SK-N-SH (cell line): ENCODE measurements around the gene LARP1. TPM values are rescaled to one million over a fixed set of nuclear protein-coding genes. Genes with fewer than 3 reads are reported as not detected.

Experiments used
- CTCF ChIA-PET: fragments of 300-600, 350-600 bp; formaldehyde crosslinking; extraction: SDS; loops from one replicate; lab custom pipeline; 2021; lab: Yijun Ruan, JAX
- POLR2A ChIA-PET: fragments of 350-600 bp; sonication (Branson Sonifier 250); formaldehyde crosslinking; extraction: SDS; loops from one replicate; lab custom pipeline; 2020; ENCODE audit warnings: antibody characterized with exemption, inconsistent platforms; lab: Yijun Ruan, JAX
- DNase-seq: peaks from one replicate; pipeline ENCODE4 v3.0.0; 2012
- H2AFZ ChIP-seq: fragments of 200-600 bp; sonication (generic); 2 replicates; pipeline ENCODE4 v1.8.1; 2016; ENCODE audit warnings: antibody characterized with exemption, mild to moderate bottlenecking, low read depth
- H3F3A ChIP-seq: fragments of 200-600 bp; sonication (generic); replicated peaks from 2 replicates; pipeline ENCODE3; 2016; ENCODE audit warnings: antibody characterized with exemption, mild to moderate bottlenecking; ENCODE audit not compliant: insufficient read depth
- H3K27ac ChIP-seq, 2 experiments: fragments of 200-500 bp in 1 of 2; fragments of 200-600 bp in 1 of 2; sonication (Bioruptor generic) in 1 of 2; sonication (generic), shearing (Covaris generic) in 1 of 2; 2 replicates each; pipeline versions ENCODE4 v1.5.1 to v1.6.1; 2014 to 2016; ENCODE audit warnings: low read depth in 2 of 2, inconsistent platforms in 1 of 2, low read length in 1 of 2, mild to moderate bottlenecking in 1 of 2, mixed read lengths in 1 of 2
- H3K27me3 ChIP-seq: fragments of 200-600 bp; sonication (generic), shearing (Covaris generic); 2 replicates; pipeline ENCODE4 v1.6.1; 2016; ENCODE audit warnings: mixed run types; ENCODE audit not compliant: insufficient read depth
- H3K36me3 ChIP-seq, 2 experiments: fragments of 200-500 bp in 1 of 2; fragments of 200-600 bp in 1 of 2; sonication (Bioruptor generic) in 1 of 2; sonication (generic) in 1 of 2; replicated peaks in 1 of 2; 2 replicates each; pipeline versions ENCODE3 to v1.5.1; 2014 to 2016; ENCODE audit warnings: low read length in 1 of 2, mild to moderate bottlenecking in 1 of 2; ENCODE audit not compliant: insufficient read depth in 2 of 2, control insufficient read depth in 1 of 2
- H3K4me1 ChIP-seq, 2 experiments: fragments of 200-500 bp in 1 of 2; fragments of 200-600 bp in 1 of 2; sonication (Bioruptor generic) in 1 of 2; sonication (generic), shearing (Covaris generic) in 1 of 2; 2 replicates each; pipeline versions ENCODE4 v1.5.1 to v1.6.1; 2014 to 2016; ENCODE audit warnings: low read depth in 1 of 2, low read length in 1 of 2, mixed run types in 1 of 2; ENCODE audit not compliant: insufficient read depth in 2 of 2, control insufficient read depth in 1 of 2
- H3K4me2 ChIP-seq: fragments of 200-600 bp; sonication (generic), shearing (Covaris generic); 2 replicates; pipeline ENCODE4 v1.6.1; 2017; ENCODE audit warnings: mixed run types
- H3K4me3 ChIP-seq, 2 experiments: fragments of 200-500 bp in 1 of 2; fragments of 200-600 bp in 1 of 2; sonication (Bioruptor generic) in 1 of 2; sonication (generic), shearing (Covaris generic) in 1 of 2; 2 replicates each; pipeline versions ENCODE4 v1.5.1 to v1.8.1; 2014 to 2016; ENCODE audit warnings: low read depth in 2 of 2, inconsistent platforms in 1 of 2, low read length in 1 of 2, mild to moderate bottlenecking in 1 of 2, mixed read lengths in 1 of 2, moderate library complexity in 1 of 2
- H3K79me2 ChIP-seq: fragments of 200-600 bp; sonication (generic); 2 replicates; pipeline ENCODE4 v1.8.1; 2017; ENCODE audit warnings: mild to moderate bottlenecking; ENCODE audit not compliant: insufficient read depth
- H3K9ac ChIP-seq: fragments of 200-600 bp; sonication (generic); 2 replicates; pipeline ENCODE4 v1.6.1; 2017; ENCODE audit warnings: mixed run types
- H3K9me2 ChIP-seq: fragments of 200-600 bp; sonication (generic); 2 replicates; pipeline ENCODE4 v1.6.1; 2017; ENCODE audit warnings: mixed run types
- H3K9me3 ChIP-seq: fragments of 200-600 bp; sonication (generic); 2 replicates; pipeline ENCODE4 v1.6.1; 2017; ENCODE audit warnings: mixed run types, mild to moderate bottlenecking, moderate library complexity
- H4K20me1 ChIP-seq: fragments of 200-600 bp; sonication (generic); 2 replicates; pipeline ENCODE4 v1.6.1; 2017; ENCODE audit warnings: mild to moderate bottlenecking, mixed run types; ENCODE audit not compliant: insufficient read depth
- CHD2 ChIP-seq: fragments of 150-350 bp; IDR thresholded peaks from 2 replicates; pipeline ENCODE4 v1.6.1; 2018; ENCODE audit warnings: low read length; ENCODE audit not compliant: partially characterized antibody
- FOSL2 ChIP-seq: IDR thresholded peaks from 2 replicates; pipeline ENCODE4 v1.4.0; 2012; ENCODE audit warnings: low read depth, mild to moderate bottlenecking, moderate library complexity, borderline replicate concordance
- FOXJ3 ChIP-seq: sonication (generic); formaldehyde crosslinking; IDR thresholded peaks from 2 replicates; pipeline ENCODE4 v1.5.1; 2020; ENCODE audit warnings: mild to moderate bottlenecking, missing genetic modification reagents
- FOXM1 ChIP-seq: IDR thresholded peaks from 2 replicates; pipeline ENCODE4 v1.4.0; 2012; ENCODE audit warnings: low read depth, mild to moderate bottlenecking
- GABPA ChIP-seq: IDR thresholded peaks from 2 replicates; pipeline ENCODE4 v1.4.0; 2012; ENCODE audit warnings: low read depth, mild to moderate bottlenecking
- GATA2 ChIP-seq: sonication (generic); formaldehyde crosslinking; IDR thresholded peaks from 2 replicates; pipeline ENCODE4 v1.5.0; 2020; ENCODE audit warnings: mild to moderate bottlenecking, missing genetic modification reagents
- JUND ChIP-seq: IDR thresholded peaks from 2 replicates; pipeline ENCODE4 v1.4.0; 2012
- MEF2A ChIP-seq: IDR thresholded peaks from 2 replicates; pipeline ENCODE4 v1.4.0; 2012; ENCODE audit warnings: low read depth, borderline replicate concordance
- MXI1 ChIP-seq: IDR thresholded peaks from 2 replicates; pipeline ENCODE4 v1.6.1; 2012; ENCODE audit warnings: mild to moderate bottlenecking, low read depth, low read length, improper control_type of control experiment
- RCOR1 ChIP-seq: fragments of 150-350 bp; IDR thresholded peaks from 2 replicates; pipeline ENCODE4 v1.6.1; 2017; ENCODE audit warnings: antibody characterized with exemption, low read length
- RFX5 ChIP-seq: IDR thresholded peaks from 2 replicates; pipeline ENCODE4 v1.6.1; 2012; ENCODE audit warnings: mild to moderate bottlenecking, improper control_type of control experiment, low read length
- SIN3A ChIP-seq: IDR thresholded peaks from 2 replicates; pipeline ENCODE4 v1.6.1; 2012; ENCODE audit warnings: low read depth, mild to moderate bottlenecking, low read length, moderate library complexity, borderline replicate concordance
- SMC3 ChIP-seq: IDR thresholded peaks from 2 replicates; pipeline ENCODE4 v1.6.1; 2012; ENCODE audit warnings: low read depth, low read length, improper control_type of control experiment
- TAF1 ChIP-seq: IDR thresholded peaks from 2 replicates; pipeline ENCODE4 v1.6.1; 2012; ENCODE audit warnings: low read depth, mild to moderate bottlenecking, low read length, moderate library complexity, borderline replicate concordance
- TEAD4 ChIP-seq: IDR thresholded peaks from 2 replicates; pipeline ENCODE4 v1.4.0; 2012; ENCODE audit warnings: mild to moderate bottlenecking, borderline replicate concordance; ENCODE audit not compliant: insufficient read depth
- YY1 ChIP-seq: IDR thresholded peaks from 2 replicates; pipeline ENCODE4 v1.4.0; 2012; ENCODE audit warnings: low read depth, mild to moderate bottlenecking
- WGBS: methylation state at CpG from one replicate; pipeline ENCODE4 v1.1.6; 2017; ENCODE audit warnings: low lambda C conversion rate; 5-methylcytosine and 5-hydroxymethylcytosine counted together
- polyA plus RNA-seq, 3 experiments: library from polyadenylated mRNA; depleted of rRNA; stranded (reverse); fragments of >200 nt; gene quantifications; 2 replicates each; pipeline ENCODE4 v1.2.3, GENCODE V29; 2012
- TF ChIP-seq, protein P1 (sequence below): IDR thresholded peaks from 2 replicates; pipeline ENCODE4 v1.4.0; 2012; ENCODE audit warnings: low read depth, borderline replicate concordance
- TF ChIP-seq, protein P2 (sequence below): fragments of 150-350 bp; IDR thresholded peaks from 2 replicates; pipeline ENCODE4 v1.6.1; 2016; ENCODE audit warnings: mild to moderate bottlenecking, low read depth, low read length
- TF ChIP-seq, protein P3 (sequence below): fragments of 200-600 bp; sonication (generic); IDR thresholded peaks from 2 replicates; pipeline ENCODE4 v1.6.1; 2017; ENCODE audit warnings: antibody characterized with exemption, mild to moderate bottlenecking, moderate library complexity
- TF ChIP-seq, protein P4 (sequence below): IDR thresholded peaks from 2 replicates; pipeline ENCODE4; 2012

The LARP1 gene
- polyA plus RNA-seq, 1 of the 3 experiments (the other 2 are of a cell fraction) = 57.4 TPM

DNA sequence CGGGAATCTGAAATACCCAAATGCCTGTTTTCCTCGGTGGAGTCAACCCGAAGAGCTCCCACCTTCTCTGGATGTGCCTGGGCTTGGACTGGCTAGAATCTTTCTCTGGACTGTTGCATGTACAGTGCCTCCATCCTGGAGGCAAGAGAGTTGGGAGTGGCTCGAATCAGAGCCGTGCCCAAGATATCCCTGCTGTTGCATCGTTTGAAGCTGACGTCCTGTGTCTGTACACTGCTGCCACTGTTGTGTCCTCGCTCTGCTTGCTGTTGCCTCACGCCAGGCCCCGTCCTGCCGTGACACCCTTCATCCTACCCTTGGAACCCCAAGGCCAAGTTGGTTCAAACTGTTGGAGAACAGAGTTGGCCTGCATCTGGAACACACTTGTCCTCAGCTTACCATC is 59.8 kb downstream of the LARP1 start:
- POLR2A ChIA-PET = no interaction called here

GRCh38 chr5:154815684-154816247 is 60.6 kb downstream of the LARP1 start:
- Histone ChIP-seq H3K4me3 (no peak overlapping the region), H3K9ac (no peak overlapping the region), H3K9me2 (no peaks in the 10 kb centered on the region), H3K27me3 (no peaks in the 10 kb centered on the region), H3K4me1 (no peaks in the 10 kb centered on the region; a peak in 1 of 4 replicates), H3F3A (peaks cover 6% of the 10 kb centered on the region), H3K27ac (no peak overlapping the region; a peak in 1 of 4 replicates), H3K36me3 (peaks cover 35 to 89% of the 10 kb centered on the region in 2 experiments), H3K79me2 (peaks cover 14% of the 10 kb centered on the region), H3K9me3 (no peaks in the 10 kb centered on the region), H2AFZ (no peak overlapping the region), H3K4me2 (no peak overlapping the region), H4K20me1 (0 out of 2 replicates have a peak, but pooled peaks cover 3% of the 10 kb centered on the region)
- WGBS = 98% methylated on average over 5 of the region's 5 CpGs
- ChIA-PET CTCF (interaction anchor here (1.5 kb wide), 1 partner anchor 165 kb away, joined by 6 read pairs; no protein-coding TSS in a partner anchor), POLR2A (no interaction called here)
- TF ChIP-seq, protein P1, sequence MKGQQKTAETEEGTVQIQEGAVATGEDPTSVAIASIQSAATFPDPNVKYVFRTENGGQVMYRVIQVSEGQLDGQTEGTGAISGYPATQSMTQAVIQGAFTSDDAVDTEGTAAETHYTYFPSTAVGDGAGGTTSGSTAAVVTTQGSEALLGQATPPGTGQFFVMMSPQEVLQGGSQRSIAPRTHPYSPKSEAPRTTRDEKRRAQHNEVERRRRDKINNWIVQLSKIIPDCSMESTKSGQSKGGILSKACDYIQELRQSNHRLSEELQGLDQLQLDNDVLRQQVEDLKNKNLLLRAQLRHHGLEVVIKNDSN = no peak
- TF ChIP-seq, protein P2, sequence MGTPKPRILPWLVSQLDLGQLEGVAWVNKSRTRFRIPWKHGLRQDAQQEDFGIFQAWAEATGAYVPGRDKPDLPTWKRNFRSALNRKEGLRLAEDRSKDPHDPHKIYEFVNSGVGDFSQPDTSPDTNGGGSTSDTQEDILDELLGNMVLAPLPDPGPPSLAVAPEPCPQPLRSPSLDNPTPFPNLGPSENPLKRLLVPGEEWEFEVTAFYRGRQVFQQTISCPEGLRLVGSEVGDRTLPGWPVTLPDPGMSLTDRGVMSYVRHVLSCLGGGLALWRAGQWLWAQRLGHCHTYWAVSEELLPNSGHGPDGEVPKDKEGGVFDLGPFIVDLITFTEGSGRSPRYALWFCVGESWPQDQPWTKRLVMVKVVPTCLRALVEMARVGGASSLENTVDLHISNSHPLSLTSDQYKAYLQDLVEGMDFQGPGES = no peak
- no peak for TF ChIP-seq FOSL2
- no peak for TF ChIP-seq RFX5
- TF ChIP-seq FOXM1 = no peak
- TF ChIP-seq MEF2A = no peak
- DNase-seq = no peak

More for the DNA sequence above, 59.8 kb downstream of the LARP1 start:
- Histone ChIP-seq H3K79me2 (peaks cover 14% of the 10 kb centered on the region), H3K4me1 (no peaks in the 10 kb centered on the region; a peak in 1 of 4 replicates), H3F3A (peaks cover 9% of the 10 kb centered on the region), H4K20me1 (0 out of 2 replicates have a peak, but pooled peaks cover 3% of the 10 kb centered on the region), H3K9ac (no peak overlapping the region), H3K27me3 (no peaks in the 10 kb centered on the region), H3K9me2 (no peaks in the 10 kb centered on the region), H3K9me3 (no peaks in the 10 kb centered on the region), H3K36me3 (peaks cover 39 to 83% of the 10 kb centered on the region in 2 experiments), H3K4me2 (no peak overlapping the region), H3K4me3 (no peak overlapping the region), H2AFZ (no peak overlapping the region), H3K27ac (no peak overlapping the region; a peak in 1 of 4 replicates)
- CTCF ChIA-PET = interaction anchor here (1.5 kb wide), 1 partner anchor 164 kb away, joined by 6 read pairs; no protein-coding TSS in a partner anchor
- 98% methylated on average over 11 of the region's 11 CpGs for WGBS
- TF ChIP-seq FOXJ3 (no peak), YY1 (no peak), GABPA (no peak), MXI1 (no peak), GATA2 (CRISPR knock-in tag) (no peak), FOXM1 (no peak), RFX5 (no peak), JUND (no peak), SIN3A (no peak), TAF1 (no peak), RCOR1 (no peak), CHD2 (no peak), TEAD4 (no peak), SMC3 (no peak)
- TF ChIP-seq, protein P2 = no peak
- TF ChIP-seq, protein P3, sequence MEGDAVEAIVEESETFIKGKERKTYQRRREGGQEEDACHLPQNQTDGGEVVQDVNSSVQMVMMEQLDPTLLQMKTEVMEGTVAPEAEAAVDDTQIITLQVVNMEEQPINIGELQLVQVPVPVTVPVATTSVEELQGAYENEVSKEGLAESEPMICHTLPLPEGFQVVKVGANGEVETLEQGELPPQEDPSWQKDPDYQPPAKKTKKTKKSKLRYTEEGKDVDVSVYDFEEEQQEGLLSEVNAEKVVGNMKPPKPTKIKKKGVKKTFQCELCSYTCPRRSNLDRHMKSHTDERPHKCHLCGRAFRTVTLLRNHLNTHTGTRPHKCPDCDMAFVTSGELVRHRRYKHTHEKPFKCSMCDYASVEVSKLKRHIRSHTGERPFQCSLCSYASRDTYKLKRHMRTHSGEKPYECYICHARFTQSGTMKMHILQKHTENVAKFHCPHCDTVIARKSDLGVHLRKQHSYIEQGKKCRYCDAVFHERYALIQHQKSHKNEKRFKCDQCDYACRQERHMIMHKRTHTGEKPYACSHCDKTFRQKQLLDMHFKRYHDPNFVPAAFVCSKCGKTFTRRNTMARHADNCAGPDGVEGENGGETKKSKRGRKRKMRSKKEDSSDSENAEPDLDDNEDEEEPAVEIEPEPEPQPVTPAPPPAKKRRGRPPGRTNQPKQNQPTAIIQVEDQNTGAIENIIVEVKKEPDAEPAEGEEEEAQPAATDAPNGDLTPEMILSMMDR = no peak
- TF ChIP-seq, protein P4, sequence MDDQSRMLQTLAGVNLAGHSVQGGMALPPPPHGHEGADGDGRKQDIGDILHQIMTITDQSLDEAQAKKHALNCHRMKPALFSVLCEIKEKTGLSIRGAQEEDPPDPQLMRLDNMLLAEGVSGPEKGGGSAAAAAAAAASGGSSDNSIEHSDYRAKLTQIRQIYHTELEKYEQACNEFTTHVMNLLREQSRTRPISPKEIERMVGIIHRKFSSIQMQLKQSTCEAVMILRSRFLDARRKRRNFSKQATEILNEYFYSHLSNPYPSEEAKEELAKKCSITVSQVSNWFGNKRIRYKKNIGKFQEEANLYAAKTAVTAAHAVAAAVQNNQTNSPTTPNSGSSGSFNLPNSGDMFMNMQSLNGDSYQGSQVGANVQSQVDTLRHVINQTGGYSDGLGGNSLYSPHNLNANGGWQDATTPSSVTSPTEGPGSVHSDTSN = no peak
- no peak for DNase-seq
